Measurements from ENCODE around the gene VAV3. TPM values are rescaled to one million over a fixed set of nuclear protein-coding genes. Genes with fewer than 3 reads are reported as not detected.

The VAV3 gene
- total RNA-seq, 1 experiment from 2014 or later = 5.3 TPM

DNA sequence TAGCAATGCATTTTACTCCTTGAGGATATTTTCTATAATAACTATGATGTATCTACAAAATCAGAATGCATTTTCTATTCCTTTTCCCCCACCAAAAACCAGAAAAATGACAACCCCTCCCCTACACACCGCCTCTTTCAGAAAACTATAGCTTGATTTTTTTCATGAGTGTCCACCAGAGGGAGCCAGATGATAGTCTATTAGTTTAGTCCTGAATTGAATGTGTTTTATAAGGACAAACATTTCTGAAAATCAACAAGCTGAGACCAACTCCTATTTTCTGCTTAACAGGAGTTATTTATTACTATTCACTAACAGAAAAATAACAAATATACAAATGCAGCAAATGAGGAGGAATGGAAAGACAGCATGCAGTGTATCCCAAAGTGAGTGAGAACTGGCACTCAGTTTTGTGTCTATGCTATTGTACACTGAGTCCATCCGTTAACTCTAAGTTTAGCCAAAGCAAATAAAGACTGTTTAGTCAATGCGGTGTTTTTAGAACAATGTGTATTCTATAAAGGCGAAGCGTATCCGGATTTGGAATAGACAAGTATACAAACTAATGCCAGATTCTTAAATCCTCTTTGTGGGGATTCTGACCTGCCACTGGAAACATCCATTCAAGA lies 182.6 kb downstream of the VAV3 start:
- peak; percentile 14 for DNase-seq
- H3K36me3 ChIP-seq (replicated peaks; ENCODE audit: control insufficient read depth, insufficient read depth, low read length) = no peaks in the 10 kb centered on the region; the same call in 1 of the 2 replicates
- no peaks in the 10 kb centered on the region for H3K27me3 ChIP-seq (ENCODE audit: control insufficient read depth, insufficient read depth, low read length)
- H3K4me3 ChIP-seq (ENCODE audit: insufficient read depth, low read depth, low read length) = no peak overlapping the region

GRCh38 chr1:107781245-107781644 lies 183.7 kb downstream of the VAV3 start:
- DNase-seq = no peak
- Histone ChIP-seq H3K27me3 (ENCODE audit: control insufficient read depth, insufficient read depth, low read length) (no peaks in the 10 kb centered on the region), H3K36me3 (replicated peaks; ENCODE audit: control insufficient read depth, insufficient read depth, low read length) (no peaks in the 10 kb centered on the region; the same call in 1 of the 2 replicates), H3K4me3 (ENCODE audit: insufficient read depth, low read depth, low read length) (no peak overlapping the region)

DNA sequence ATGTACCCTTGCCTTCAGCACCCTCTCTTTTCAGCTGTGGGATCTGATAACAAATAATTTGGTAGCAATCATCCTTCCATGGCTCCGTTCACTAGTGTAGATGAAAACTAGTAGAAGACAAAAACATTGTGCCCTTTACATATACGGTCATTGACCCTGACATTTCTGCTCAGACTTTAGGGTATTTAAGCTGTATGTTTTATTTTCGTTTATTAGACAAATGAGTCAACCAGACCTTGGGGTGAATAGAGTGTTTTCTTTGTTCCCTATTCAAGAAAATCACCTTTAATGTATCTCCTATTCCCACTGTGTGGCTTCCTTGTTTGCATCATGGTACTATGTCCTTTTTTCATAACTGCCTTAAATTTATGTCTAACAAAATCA lies 187.3 kb downstream of the VAV3 start:
- DNase-seq = no peak
- no peaks in the 10 kb centered on the region; the same call in 1 of the 2 replicates for H3K36me3 ChIP-seq (replicated peaks; ENCODE audit: control insufficient read depth, insufficient read depth, low read length)
- no peaks in the 10 kb centered on the region for H3K27me3 ChIP-seq (ENCODE audit: control insufficient read depth, insufficient read depth, low read length)
- H3K4me3 ChIP-seq (ENCODE audit: insufficient read depth, low read depth, low read length) = no peak overlapping the region

DNA sequence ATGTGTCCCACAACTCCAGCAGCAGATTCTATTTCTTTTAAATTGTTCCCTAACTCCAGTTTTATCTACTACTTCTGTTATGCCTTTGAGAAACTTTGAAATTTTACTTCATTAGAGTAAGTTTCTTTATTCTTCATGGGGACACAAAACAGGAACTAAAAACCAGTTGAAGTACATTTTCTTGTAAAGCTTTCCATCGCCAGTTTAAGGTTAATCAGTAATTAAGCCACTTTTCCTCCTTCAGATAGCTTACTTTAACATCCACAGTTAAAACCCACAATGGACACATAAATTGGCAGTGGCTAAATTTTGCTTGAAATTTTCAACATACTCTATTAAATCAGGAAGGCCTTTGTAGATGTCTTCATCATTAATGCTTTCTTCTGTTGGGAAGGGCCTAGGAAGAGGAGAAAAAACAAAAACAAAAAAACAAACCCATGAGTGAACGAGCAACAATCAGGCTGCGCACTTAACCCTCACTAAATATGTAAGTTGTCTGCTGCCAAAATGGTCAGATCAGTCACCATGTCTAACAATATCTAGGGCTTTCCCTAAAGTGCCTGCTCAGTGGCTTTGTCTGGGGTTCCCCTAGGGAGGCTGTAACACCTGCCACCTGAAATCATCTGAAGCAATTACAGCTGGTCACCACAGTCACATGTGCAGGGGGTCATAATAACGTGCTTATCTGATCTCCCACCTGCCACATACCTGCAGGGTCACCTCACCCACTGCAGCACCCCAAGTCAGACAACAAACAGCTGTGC lies 187.9 kb downstream of the VAV3 start:
- Histone ChIP-seq H3K27me3 (ENCODE audit: control insufficient read depth, insufficient read depth, low read length) (no peaks in the 10 kb centered on the region), H3K36me3 (replicated peaks; ENCODE audit: control insufficient read depth, insufficient read depth, low read length) (no peaks in the 10 kb centered on the region; the same call in 1 of the 2 replicates), H3K4me3 (ENCODE audit: insufficient read depth, low read depth, low read length) (no peak overlapping the region)
- no peak for DNase-seq

- no peaks in the 10 kb centered on the region for H3K36me3 ChIP-seq (replicated peaks; ENCODE audit: control insufficient read depth, insufficient read depth, low read length)
- no peak for DNase-seq
- H3K4me3 ChIP-seq (ENCODE audit: insufficient read depth, low read depth, low read length) = no peak overlapping the region
- H3K27me3 ChIP-seq (ENCODE audit: control insufficient read depth, insufficient read depth, low read length) = no peaks in the 10 kb centered on the region
These were observed 193.6 kb downstream of the VAV3 start for GRCh38 chr1:107771377-107771776.

GRCh38 chr1:107767156-107767582 lies 197.8 kb downstream of the VAV3 start:
- no peak overlapping the region for H3K4me3 ChIP-seq (ENCODE audit: insufficient read depth, low read depth, low read length)
- no peaks in the 10 kb centered on the region for H3K27me3 ChIP-seq (ENCODE audit: control insufficient read depth, insufficient read depth, low read length)
- DNase-seq = no peak
- no peaks in the 10 kb centered on the region for H3K36me3 ChIP-seq (replicated peaks; ENCODE audit: control insufficient read depth, insufficient read depth, low read length)

DNA sequence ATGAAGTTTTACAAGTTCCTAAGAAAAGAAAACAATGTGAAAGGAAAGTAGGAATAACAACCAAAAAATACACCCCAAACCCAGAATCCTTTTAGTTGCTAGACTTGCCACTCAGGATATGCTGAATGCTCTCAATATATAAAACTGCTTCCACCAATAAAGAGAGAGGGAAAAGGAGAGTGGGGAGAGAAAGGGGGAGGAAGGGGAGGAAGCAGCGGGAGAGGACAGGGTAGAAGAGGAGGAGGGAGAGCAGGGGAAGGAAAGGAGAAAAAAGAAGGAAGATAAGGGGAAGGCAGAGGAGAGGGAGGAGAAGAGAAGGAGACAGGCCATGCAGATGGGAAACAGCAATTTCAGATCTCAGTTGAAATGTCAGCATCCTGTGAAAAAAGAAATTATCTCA lies 198.4 kb downstream of the VAV3 start:
- Histone ChIP-seq H3K27me3 (ENCODE audit: control insufficient read depth, insufficient read depth, low read length) (no peaks in the 10 kb centered on the region), H3K4me3 (ENCODE audit: insufficient read depth, low read depth, low read length) (no peak overlapping the region), H3K36me3 (replicated peaks; ENCODE audit: control insufficient read depth, insufficient read depth, low read length) (no peaks in the 10 kb centered on the region)
- no peak for DNase-seq

DNA sequence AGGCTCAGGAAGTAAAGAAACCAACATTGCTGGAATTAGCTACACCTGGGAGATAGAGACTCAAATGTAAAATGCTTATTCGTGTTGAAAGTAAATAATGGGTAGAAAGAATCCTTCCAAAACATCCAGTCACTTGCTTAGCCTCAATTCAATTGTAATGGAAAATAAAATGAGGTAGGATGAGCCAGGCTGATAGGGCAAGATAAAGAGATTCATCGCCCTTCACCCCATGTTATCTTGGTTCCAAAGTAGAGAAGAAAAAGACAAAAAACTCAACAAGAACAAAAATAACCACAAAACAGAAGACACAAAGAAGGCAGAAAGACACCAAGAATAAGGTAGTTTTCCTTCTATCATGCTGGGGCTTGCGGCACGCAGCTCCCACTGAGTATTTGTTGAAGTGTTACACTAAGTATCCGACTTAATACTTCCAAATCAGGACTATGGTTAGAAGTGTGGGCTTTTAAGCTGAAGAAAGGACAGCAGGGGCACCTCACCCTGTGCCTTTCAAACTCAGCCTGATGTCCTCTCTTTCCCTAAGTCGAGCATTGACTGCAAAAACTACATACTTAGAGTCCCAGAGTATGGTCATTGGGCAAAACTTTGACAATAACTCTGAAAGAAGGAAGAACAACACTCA lies 202.1 kb downstream of the VAV3 start:
- no peak for DNase-seq
- no peaks in the 10 kb centered on the region for H3K36me3 ChIP-seq (replicated peaks; ENCODE audit: control insufficient read depth, insufficient read depth, low read length)
- no peaks in the 10 kb centered on the region for H3K27me3 ChIP-seq (ENCODE audit: control insufficient read depth, insufficient read depth, low read length)
- H3K4me3 ChIP-seq (ENCODE audit: insufficient read depth, low read depth, low read length) = no peak overlapping the region

GRCh38 chr1:107760065-107760464 lies 204.9 kb downstream of the VAV3 start:
- no peak for DNase-seq
- Histone ChIP-seq H3K27me3 (ENCODE audit: control insufficient read depth, insufficient read depth, low read length) (no peaks in the 10 kb centered on the region), H3K4me3 (ENCODE audit: insufficient read depth, low read depth, low read length) (no peak overlapping the region), H3K36me3 (replicated peaks; ENCODE audit: control insufficient read depth, insufficient read depth, low read length) (no peaks in the 10 kb centered on the region)

- no peaks in the 10 kb centered on the region for H3K27me3 ChIP-seq (ENCODE audit: control insufficient read depth, insufficient read depth, low read length)
- peak; percentile 34 for DNase-seq
These were observed 214.5 kb downstream of the VAV3 start for GRCh38 chr1:107750364-107750959.

DNA sequence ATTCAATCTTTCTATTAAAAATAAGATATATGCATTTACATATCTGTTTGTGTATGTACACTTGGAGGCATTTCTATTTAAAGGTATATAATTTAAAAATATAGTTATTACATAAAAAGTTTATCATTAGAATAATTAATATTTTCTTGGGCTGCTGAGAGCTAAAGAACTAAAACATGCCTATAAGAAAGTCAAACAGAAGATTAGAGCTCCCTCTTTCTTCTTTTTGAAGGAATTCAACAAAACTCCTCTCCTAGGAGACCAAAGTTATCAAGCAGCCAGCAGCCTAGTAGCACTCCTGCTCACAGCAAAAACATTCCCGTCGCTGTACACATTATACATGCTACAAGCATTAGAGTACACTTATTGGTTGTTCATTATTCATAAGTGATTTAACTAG lies 216.4 kb downstream of the VAV3 start:
- H3K36me3 ChIP-seq (replicated peaks; ENCODE audit: control insufficient read depth, insufficient read depth, low read length) = no peaks in the 10 kb centered on the region
- H3K27me3 ChIP-seq (ENCODE audit: control insufficient read depth, insufficient read depth, low read length) = no peaks in the 10 kb centered on the region
- no peak overlapping the region for H3K4me3 ChIP-seq (ENCODE audit: insufficient read depth, low read depth, low read length)
- no peak for DNase-seq

More at GRCh38 chr1:107750364-107750959, 214.5 kb downstream of the VAV3 start:
- H3K4me3 ChIP-seq (ENCODE audit: insufficient read depth, low read depth, low read length) = no peak overlapping the region
- no peaks in the 10 kb centered on the region for H3K36me3 ChIP-seq (replicated peaks; ENCODE audit: control insufficient read depth, insufficient read depth, low read length)

GRCh38 chr1:107741242-107741641 lies 223.7 kb downstream of the VAV3 start:
- no peak for DNase-seq
- no peaks in the 10 kb centered on the region for H3K27me3 ChIP-seq (ENCODE audit: control insufficient read depth, insufficient read depth, low read length)
- H3K36me3 ChIP-seq (replicated peaks; ENCODE audit: control insufficient read depth, insufficient read depth, low read length) = no peaks in the 10 kb centered on the region
- no peak overlapping the region for H3K4me3 ChIP-seq (ENCODE audit: insufficient read depth, low read depth, low read length)

- Histone ChIP-seq H3K36me3 (replicated peaks; ENCODE audit: control insufficient read depth, insufficient read depth, low read length) (no peaks in the 10 kb centered on the region), H3K4me3 (ENCODE audit: insufficient read depth, low read depth, low read length) (no peak overlapping the region), H3K27me3 (ENCODE audit: control insufficient read depth, insufficient read depth, low read length) (no peaks in the 10 kb centered on the region)
- no peak for DNase-seq
These were observed 224.4 kb downstream of the VAV3 start for GRCh38 chr1:107740579-107740978.

DNA sequence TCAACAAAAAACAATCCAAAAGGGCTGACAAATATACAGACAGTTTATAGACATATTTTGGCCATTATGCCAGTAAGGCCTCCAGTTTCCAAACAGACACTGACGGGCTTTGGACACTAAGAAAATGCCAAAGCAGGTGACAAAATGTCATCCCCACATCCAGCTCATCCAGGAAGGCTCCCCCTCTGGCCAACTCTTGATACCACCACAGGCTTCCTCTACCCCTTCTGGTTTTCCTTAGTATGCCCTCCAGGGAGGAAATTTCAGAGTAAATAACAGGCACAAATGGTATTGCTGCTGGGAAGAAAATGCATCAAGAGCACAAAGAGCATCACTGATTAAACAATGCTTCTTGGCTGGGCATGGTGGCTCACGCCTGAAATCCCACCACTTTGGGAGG lies 225.3 kb downstream of the VAV3 start:
- Histone ChIP-seq H3K36me3 (replicated peaks; ENCODE audit: control insufficient read depth, insufficient read depth, low read length) (no peaks in the 10 kb centered on the region), H3K4me3 (ENCODE audit: insufficient read depth, low read depth, low read length) (no peak overlapping the region), H3K27me3 (ENCODE audit: control insufficient read depth, insufficient read depth, low read length) (no peaks in the 10 kb centered on the region)
- DNase-seq = peak; percentile 41

- Histone ChIP-seq H3K27me3 (ENCODE audit: control insufficient read depth, insufficient read depth, low read length) (no peaks in the 10 kb centered on the region), H3K36me3 (replicated peaks; ENCODE audit: control insufficient read depth, insufficient read depth, low read length) (no peaks in the 10 kb centered on the region), H3K4me3 (ENCODE audit: insufficient read depth, low read depth, low read length) (no peak overlapping the region)
- DNase-seq = no peak
These were observed 225.8 kb downstream of the VAV3 start for GRCh38 chr1:107739201-107739600.
